ENCODE results near the gene SFT2D2.

SFT2D2 gene

DNA sequence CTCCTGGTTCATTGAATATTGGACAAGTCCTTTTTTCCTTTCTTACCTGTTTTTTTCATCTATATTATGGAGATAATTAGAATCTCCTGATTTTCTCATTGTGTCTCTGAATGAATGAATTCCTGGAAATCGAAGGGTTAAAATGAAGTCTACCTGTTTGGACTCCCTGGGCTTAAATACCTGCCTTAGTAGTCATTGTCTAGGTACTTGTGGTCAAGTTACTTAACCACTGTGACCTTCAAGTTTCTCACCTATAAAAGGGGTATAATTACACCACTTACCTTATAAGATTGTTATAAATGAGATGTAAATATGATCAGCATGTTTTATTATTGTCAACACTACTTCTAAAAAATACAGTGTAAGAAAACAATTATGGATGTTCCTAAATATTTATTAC, 45.8 kb downstream of the SFT2D2 start:
- no peak for DNase-seq (ENCODE audit: low spot score)
- H3K4me3 ChIP-seq (ENCODE audit: severe bottlenecking): no peak overlapping the region
- H3K36me3 ChIP-seq (ENCODE audit: low read depth): no peaks in the 10 kb centered on the region
- peaks cover 8% of the 10 kb centered on the region for H3K4me1 ChIP-seq (ENCODE audit: insufficient read depth, poor library complexity, severe bottlenecking)
- ATAC-seq (ENCODE audit: low read depth): peak; percentile 81
- no peaks in the 10 kb centered on the region for H3K27me3 ChIP-seq (ENCODE audit: insufficient read depth, poor library complexity, severe bottlenecking)
- no peak overlapping the region for H3K27ac ChIP-seq (ENCODE audit: poor library complexity, severe bottlenecking)
- TF ChIP-seq, protein P1, sequence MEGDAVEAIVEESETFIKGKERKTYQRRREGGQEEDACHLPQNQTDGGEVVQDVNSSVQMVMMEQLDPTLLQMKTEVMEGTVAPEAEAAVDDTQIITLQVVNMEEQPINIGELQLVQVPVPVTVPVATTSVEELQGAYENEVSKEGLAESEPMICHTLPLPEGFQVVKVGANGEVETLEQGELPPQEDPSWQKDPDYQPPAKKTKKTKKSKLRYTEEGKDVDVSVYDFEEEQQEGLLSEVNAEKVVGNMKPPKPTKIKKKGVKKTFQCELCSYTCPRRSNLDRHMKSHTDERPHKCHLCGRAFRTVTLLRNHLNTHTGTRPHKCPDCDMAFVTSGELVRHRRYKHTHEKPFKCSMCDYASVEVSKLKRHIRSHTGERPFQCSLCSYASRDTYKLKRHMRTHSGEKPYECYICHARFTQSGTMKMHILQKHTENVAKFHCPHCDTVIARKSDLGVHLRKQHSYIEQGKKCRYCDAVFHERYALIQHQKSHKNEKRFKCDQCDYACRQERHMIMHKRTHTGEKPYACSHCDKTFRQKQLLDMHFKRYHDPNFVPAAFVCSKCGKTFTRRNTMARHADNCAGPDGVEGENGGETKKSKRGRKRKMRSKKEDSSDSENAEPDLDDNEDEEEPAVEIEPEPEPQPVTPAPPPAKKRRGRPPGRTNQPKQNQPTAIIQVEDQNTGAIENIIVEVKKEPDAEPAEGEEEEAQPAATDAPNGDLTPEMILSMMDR (IDR thresholded peaks at IDR 0.05; ENCODE audit: poor library complexity, severe bottlenecking): no peak
- no peaks in the 10 kb centered on the region for H3K9me3 ChIP-seq (ENCODE audit: severe bottlenecking)

DNA sequence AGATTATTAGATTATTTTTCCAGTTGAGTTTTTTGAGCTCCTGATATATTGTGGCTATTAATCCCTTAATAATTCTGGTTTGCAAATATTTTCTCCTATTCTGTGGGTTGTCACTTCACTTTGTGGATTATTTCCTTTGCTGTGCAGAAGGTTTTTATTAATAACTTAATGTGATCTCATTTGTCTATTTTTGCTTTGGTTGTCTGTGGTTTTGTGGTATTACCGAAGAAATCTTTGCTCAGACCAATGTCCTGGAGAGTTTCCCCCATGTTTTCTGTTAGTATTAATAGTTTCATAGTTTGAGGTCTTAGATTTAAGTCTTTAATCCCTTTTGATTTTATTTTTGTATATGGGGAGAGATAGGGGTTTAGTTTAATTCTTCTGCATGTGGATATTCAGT, 47.8 kb downstream of the SFT2D2 start:
- Histone ChIP-seq H3K4me1 (ENCODE audit: insufficient read depth, poor library complexity, severe bottlenecking) (peaks cover 8% of the 10 kb centered on the region), H3K27ac (ENCODE audit: poor library complexity, severe bottlenecking) (no peak overlapping the region), H3K9me3 (ENCODE audit: severe bottlenecking) (no peaks in the 10 kb centered on the region), H3K4me3 (ENCODE audit: severe bottlenecking) (no peak overlapping the region), H3K36me3 (ENCODE audit: low read depth) (no peaks in the 10 kb centered on the region), H3K27me3 (ENCODE audit: insufficient read depth, poor library complexity, severe bottlenecking) (no peaks in the 10 kb centered on the region)
- DNase-seq (ENCODE audit: low spot score) (no peak), ATAC-seq (ENCODE audit: low read depth) (no peak)
- TF ChIP-seq, protein P1 (IDR thresholded peaks at IDR 0.05; ENCODE audit: poor library complexity, severe bottlenecking): no peak

DNA sequence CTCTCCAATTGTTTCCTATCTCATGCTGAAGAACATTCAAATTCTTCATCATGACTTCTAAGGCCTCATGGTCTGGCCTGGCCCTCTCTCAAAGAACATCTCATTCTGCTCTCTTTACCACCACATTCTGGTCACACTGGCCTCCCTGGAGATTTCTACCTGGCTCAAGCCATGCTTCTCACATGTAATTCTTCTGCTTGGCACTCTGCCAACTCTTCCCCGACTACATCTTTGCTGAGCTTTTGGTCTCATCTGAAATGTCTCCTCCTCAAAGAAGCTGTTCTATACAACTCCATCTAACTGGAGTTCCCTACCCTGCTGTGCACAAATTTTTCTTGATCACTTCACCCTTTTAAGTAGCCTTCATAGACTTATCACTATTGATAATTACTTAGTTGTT, 53.4 kb downstream of the SFT2D2 start:
- Histone ChIP-seq H3K36me3 (ENCODE audit: low read depth) (no peaks in the 10 kb centered on the region), H3K9me3 (ENCODE audit: severe bottlenecking) (no peaks in the 10 kb centered on the region), H3K27ac (ENCODE audit: poor library complexity, severe bottlenecking) (no peak overlapping the region), H3K4me3 (ENCODE audit: severe bottlenecking) (no peak overlapping the region), H3K4me1 (ENCODE audit: insufficient read depth, poor library complexity, severe bottlenecking) (no peaks in the 10 kb centered on the region), H3K27me3 (ENCODE audit: insufficient read depth, poor library complexity, severe bottlenecking) (no peaks in the 10 kb centered on the region)
- no peak for DNase-seq (ENCODE audit: low spot score)
- ATAC-seq (ENCODE audit: low read depth): no peak
- TF ChIP-seq, protein P1 (IDR thresholded peaks at IDR 0.05; ENCODE audit: poor library complexity, severe bottlenecking): no peak

DNA sequence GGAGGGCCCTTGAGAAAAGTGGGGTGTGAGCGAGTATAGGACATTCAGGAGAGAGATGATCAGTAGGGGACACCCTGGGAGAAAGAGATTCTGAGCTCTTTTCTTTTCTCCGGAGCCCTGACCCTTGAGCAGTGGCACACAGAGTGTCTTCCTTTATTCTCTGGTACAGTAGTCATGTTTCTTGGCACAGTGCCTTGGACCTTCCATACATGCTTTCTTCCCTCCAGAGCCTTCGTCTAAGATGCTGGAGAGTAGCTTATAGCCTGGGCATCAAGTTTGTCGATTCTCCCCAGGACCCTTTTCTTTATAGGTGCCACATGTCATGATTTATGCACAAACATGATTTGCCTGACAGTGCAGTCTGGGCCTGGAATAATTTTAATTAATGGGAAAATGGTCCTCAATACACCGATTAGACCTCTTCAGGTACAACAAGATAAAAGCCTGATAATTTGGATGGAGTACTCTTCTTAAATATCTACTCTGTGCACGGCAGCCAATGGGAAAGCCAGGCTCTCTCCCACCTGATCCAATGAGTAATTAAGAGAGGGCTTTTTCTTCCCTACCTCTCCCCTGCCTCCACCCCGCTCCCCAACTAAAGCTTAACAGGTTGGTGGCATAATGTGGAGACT, 54.6 kb downstream of the SFT2D2 start, which contains the start of gene TBX19:
TBX19 (plus strand) TSS at position 582 of the 632 bp plus-strand sequence. CDS start 214 bp downstream, outside the sequence.
- TF ChIP-seq, protein P1 (IDR thresholded peaks at IDR 0.05; ENCODE audit: poor library complexity, severe bottlenecking): no peak
- no peak for ATAC-seq (ENCODE audit: low read depth)
- H3K27ac ChIP-seq (ENCODE audit: poor library complexity, severe bottlenecking): no peak within 1 kb of the TSS
- H3K9me3 ChIP-seq (ENCODE audit: severe bottlenecking): no peaks in the 10 kb centered on the region
- no peak for DNase-seq (ENCODE audit: low spot score)
- no peak within 1 kb of the TSS for H3K4me3 ChIP-seq (ENCODE audit: severe bottlenecking)
- H3K36me3 ChIP-seq (ENCODE audit: low read depth): no peaks in the 10 kb centered on the region
- H3K4me1 ChIP-seq (ENCODE audit: insufficient read depth, poor library complexity, severe bottlenecking): peaks cover 7% of the 10 kb centered on the region
- H3K27me3 ChIP-seq (ENCODE audit: insufficient read depth, poor library complexity, severe bottlenecking): no peaks in the 10 kb centered on the region

DNA sequence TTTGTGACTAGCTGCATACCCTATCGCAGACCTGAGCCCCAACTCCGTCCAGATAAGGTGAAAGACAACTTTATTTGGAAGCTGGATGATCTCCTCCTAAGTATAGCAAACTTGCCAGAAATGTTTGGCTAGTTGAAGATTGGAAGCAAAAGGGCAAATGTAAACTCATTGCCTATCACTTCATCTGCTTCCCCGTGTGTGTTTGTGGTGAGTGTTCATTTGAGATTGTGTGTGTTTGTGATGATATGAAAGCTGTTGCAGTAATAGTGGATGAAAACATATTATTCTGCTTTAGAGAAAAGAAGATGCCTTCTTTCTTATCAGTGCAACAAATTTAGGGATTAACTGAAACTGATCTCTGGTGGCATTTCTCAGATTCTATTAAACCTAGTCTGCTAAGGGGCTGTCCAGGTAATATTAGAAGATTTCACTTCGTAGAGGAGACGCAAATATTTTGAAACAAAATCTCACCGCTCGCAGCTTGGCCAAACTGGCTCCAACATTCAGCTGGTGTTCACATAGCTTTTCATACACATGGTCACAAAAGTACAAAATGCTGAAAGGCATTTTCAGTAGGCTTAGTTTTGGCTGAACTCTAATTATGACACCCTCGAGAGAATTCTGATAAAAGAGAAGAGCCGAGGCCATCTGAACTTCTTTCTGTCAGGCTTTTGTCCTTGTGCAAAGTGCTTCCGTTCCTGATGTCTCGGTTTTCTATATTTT, 56.0 kb downstream of the SFT2D2 start:
- Histone ChIP-seq H3K27me3 (ENCODE audit: insufficient read depth, poor library complexity, severe bottlenecking) (no peaks in the 10 kb centered on the region), H3K4me1 (ENCODE audit: insufficient read depth, poor library complexity, severe bottlenecking) (peaks cover 18% of the 10 kb centered on the region), H3K4me3 (ENCODE audit: severe bottlenecking) (no peak overlapping the region), H3K27ac (ENCODE audit: poor library complexity, severe bottlenecking) (no peak overlapping the region), H3K9me3 (ENCODE audit: severe bottlenecking) (no peaks in the 10 kb centered on the region), H3K36me3 (ENCODE audit: low read depth) (no peaks in the 10 kb centered on the region)
- ATAC-seq (ENCODE audit: low read depth) (no peak), DNase-seq (ENCODE audit: low spot score) (no peak)
- TF ChIP-seq, protein P1 (IDR thresholded peaks at IDR 0.05; ENCODE audit: poor library complexity, severe bottlenecking): no peak
